ENCODE results near the gene NOD1. TPM values are rescaled to one million over a fixed set of nuclear protein-coding genes. Genes with fewer than 3 reads are reported as not detected.

The NOD1 gene
- total and polyA plus RNA-seq, 2 of the 13 experiments (the other 11 are each of a cell fraction or from before 2014, with no cell fraction given): 1.7 to 2.9 TPM

DNA sequence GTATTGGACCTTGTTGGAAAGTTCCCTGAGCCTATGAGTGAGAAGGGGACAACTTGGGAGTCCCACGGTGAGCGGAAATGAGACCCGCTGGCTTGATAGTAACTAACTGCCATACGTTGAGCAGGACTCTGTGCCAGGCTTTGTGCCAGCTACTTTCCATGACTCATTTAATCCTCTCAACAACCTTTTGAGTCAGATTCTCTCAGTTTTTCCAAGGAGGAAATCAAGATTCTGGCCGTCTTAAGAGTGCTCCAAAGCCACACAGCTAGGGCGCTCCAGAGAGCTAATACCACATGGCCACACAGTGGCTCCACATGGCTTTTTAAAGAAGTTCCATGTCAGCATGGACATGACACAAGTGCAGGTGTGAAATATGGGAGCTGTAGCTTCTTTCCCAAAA is 55.7 kb downstream of the NOD1 start:
- H3K79me2 ChIP-seq (ENCODE audit: insufficient read depth, low read length): no peaks in the 10 kb centered on the region
- FAIRE-seq (no peak), DNase-seq (ENCODE audit: low spot score) (no peak), ATAC-seq (no peak)
- no peaks in the 10 kb centered on the region for H3K36me3 ChIP-seq (replicated peaks in 1 of 2; ENCODE audit: control insufficient read depth in 1 of 2, insufficient read depth in 2 of 2, low read length in 2 of 2)
- no peaks in the 10 kb centered on the region for H4K20me1 ChIP-seq (ENCODE audit: insufficient read depth, low read length)
- H3K9ac ChIP-seq (ENCODE audit: insufficient read depth, low read depth, low read length): no peak overlapping the region
- H3K27me3 ChIP-seq (ENCODE audit: control insufficient read depth in 1 of 2, insufficient read depth in 2 of 2, low read length in 2 of 2): no peaks in the 10 kb centered on the region
- H3K4me2 ChIP-seq (ENCODE audit: low read depth, low read length): no peak overlapping the region
- ChIA-PET POLR2A (no interaction called here), CTCF (ENCODE audit: low intra/inter-chr PET ratio, low total read pairs) (no interaction called here)
- H3K4me3 ChIP-seq (replicated peaks in 1 of 3; ENCODE audit: insufficient read depth in 1 of 3, low read depth in 2 of 3, low read length in 3 of 3): no peak overlapping the region
- H3K4me1 ChIP-seq (ENCODE audit: insufficient read depth, low read length): no peaks in the 10 kb centered on the region
- TF ChIP-seq, protein P1, sequence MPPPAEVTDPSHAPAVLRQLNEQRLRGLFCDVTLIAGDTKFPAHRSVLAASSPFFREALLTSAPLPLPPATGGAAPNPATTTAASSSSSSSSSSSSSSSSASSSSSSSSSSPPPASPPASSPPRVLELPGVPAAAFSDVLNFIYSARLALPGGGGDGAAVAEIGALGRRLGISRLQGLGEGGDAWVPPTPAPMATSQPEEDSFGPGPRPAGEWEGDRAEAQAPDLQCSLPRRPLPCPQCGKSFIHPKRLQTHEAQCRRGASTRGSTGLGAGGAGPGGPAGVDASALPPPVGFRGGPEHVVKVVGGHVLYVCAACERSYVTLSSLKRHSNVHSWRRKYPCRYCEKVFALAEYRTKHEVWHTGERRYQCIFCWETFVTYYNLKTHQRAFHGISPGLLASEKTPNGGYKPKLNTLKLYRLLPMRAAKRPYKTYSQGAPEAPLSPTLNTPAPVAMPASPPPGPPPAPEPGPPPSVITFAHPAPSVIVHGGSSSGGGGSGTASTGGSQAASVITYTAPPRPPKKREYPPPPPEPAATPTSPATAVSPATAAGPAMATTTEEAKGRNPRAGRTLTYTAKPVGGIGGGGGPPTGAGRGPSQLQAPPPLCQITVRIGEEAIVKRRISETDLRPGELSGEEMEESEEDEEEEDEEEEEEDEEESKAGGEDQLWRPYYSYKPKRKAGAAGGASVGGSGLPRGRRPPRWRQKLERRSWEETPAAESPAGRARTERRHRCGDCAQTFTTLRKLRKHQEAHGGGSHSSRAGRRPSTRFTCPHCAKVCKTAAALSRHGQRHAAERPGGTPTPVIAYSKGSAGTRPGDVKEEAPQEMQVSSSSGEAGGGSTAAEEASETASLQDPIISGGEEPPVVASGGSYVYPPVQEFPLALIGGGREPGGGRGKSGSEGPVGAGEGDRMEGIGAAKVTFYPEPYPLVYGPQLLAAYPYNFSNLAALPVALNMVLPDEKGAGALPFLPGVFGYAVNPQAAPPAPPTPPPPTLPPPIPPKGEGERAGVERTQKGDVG (CRISPR knock-in tag; IDR thresholded peaks at IDR 0.05; ENCODE audit: borderline replicate concordance): no peak
- peak; percentile 95 for TF ChIP-seq MNT (IDR thresholded peaks at IDR 0.05)
- H3K27ac ChIP-seq (ENCODE audit: extremely low read length, insufficient read depth, low read length): no peak overlapping the region
- 100% methylated on average over 6 of the region's 6 CpGs for WGBS (ENCODE audit: low lambda C conversion rate)
- intact Hi-C loops (cut with micrococcal nuclease; ENCODE audit: unreplicated experiment): no loop called here
- in situ Hi-C loops (cut with HindIII; ENCODE audit: extremely low pct_ligation_motif_present, low pct_unique_long_range_greater_than_20kb): no loop called here
- no peaks in the 10 kb centered on the region for H3K9me3 ChIP-seq (ENCODE audit: low read length)
- no peak overlapping the region for H2AFZ ChIP-seq (ENCODE audit: low read length)
- no TSS peak for BruUV-seq (replicated peaks)

DNA sequence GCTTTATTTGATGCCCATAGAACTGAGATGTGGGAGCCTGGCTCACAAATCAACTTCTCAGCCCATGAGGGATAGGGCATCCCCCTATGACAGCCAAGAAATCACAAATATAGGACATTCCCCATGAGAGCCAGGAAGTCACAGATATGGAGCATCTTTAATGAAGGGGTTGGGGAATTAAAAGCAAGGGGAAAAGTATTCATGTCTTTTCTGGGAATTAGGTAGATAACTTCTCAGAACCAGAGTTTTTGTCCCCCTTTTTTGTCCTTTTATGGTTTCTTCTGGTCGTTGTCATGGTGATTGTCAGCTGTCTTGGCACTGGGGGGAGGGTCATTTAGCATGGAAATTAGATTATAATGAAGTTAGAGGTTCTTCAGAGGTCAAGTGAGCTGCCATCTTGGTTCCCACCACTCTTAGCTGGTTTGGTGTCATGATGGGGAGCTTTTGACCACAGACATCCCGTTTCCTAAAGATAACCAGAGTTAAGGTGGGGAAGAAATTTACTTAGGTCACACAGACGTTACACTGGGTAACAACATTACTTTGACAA is 56.9 kb downstream of the NOD1 start:
- BruUV-seq (replicated peaks): no TSS peak
- intact Hi-C loops (cut with micrococcal nuclease; ENCODE audit: unreplicated experiment): no loop called here
- TF ChIP-seq HOXA7 (CRISPR knock-in tag; IDR thresholded peaks at IDR 0.05): no peak
- TF ChIP-seq FOXO1 (CRISPR knock-in tag; IDR thresholded peaks at IDR 0.05): no peak
- TF ChIP-seq, protein P2, sequence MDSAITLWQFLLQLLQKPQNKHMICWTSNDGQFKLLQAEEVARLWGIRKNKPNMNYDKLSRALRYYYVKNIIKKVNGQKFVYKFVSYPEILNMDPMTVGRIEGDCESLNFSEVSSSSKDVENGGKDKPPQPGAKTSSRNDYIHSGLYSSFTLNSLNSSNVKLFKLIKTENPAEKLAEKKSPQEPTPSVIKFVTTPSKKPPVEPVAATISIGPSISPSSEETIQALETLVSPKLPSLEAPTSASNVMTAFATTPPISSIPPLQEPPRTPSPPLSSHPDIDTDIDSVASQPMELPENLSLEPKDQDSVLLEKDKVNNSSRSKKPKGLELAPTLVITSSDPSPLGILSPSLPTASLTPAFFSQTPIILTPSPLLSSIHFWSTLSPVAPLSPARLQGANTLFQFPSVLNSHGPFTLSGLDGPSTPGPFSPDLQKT (CRISPR knock-in tag; IDR thresholded peaks at IDR 0.05; ENCODE audit: borderline replicate concordance): no peak
- no peak for TF ChIP-seq PAX8 (CRISPR knock-in tag; IDR thresholded peaks at IDR 0.05; ENCODE audit: borderline replicate concordance)
- no peak for TF ChIP-seq ATRX (CRISPR knock-in tag; IDR thresholded peaks at IDR 0.05; ENCODE audit: borderline replicate concordance)
- no peak for TF ChIP-seq GTF3A (CRISPR knock-in tag; conservative IDR thresholded peaks at IDR 0.05)
- no peak for TF ChIP-seq ZSCAN25 (CRISPR knock-in tag; IDR thresholded peaks at IDR 0.05)
- no peak for TF ChIP-seq IKZF4 (CRISPR knock-in tag; IDR thresholded peaks at IDR 0.05; ENCODE audit: borderline replicate concordance, low read depth, not compliant biosample characterization)
- TF ChIP-seq ZNF160 (CRISPR knock-in tag; IDR thresholded peaks at IDR 0.05): no peak
- no peak for TF ChIP-seq ATM (IDR thresholded peaks at IDR 0.05; ENCODE audit: borderline replicate concordance)
- POLR2A ChIA-PET: no interaction called here
- CTCF ChIA-PET (ENCODE audit: low intra/inter-chr PET ratio, low total read pairs): no interaction called here
- H3K36me3 ChIP-seq (replicated peaks in 1 of 2; ENCODE audit: control insufficient read depth in 1 of 2, insufficient read depth in 2 of 2, low read length in 2 of 2): no peaks in the 10 kb centered on the region
- H3K9ac ChIP-seq (ENCODE audit: insufficient read depth, low read depth, low read length): no peak overlapping the region
- ATAC-seq (no peak), FAIRE-seq (no peak), DNase-seq (ENCODE audit: low spot score) (no peak)
- H3K4me1 ChIP-seq (ENCODE audit: insufficient read depth, low read length): no peaks in the 10 kb centered on the region
- no peaks in the 10 kb centered on the region for H3K9me3 ChIP-seq (ENCODE audit: low read length)
- no peaks in the 10 kb centered on the region for H4K20me1 ChIP-seq (ENCODE audit: insufficient read depth, low read length)
- H3K4me2 ChIP-seq (ENCODE audit: low read depth, low read length): no peak overlapping the region
- no peaks in the 10 kb centered on the region for H3K79me2 ChIP-seq (ENCODE audit: insufficient read depth, low read length)
- H3K27ac ChIP-seq (ENCODE audit: extremely low read length, insufficient read depth, low read length): no peak overlapping the region
- H2AFZ ChIP-seq (ENCODE audit: low read length): no peak overlapping the region
- 63% methylated on average over 3 of the region's 3 CpGs for WGBS (ENCODE audit: low lambda C conversion rate)
- H3K27me3 ChIP-seq (ENCODE audit: control insufficient read depth in 1 of 2, insufficient read depth in 2 of 2, low read length in 2 of 2): no peaks in the 10 kb centered on the region
- in situ Hi-C loops (cut with HindIII; ENCODE audit: extremely low pct_ligation_motif_present, low pct_unique_long_range_greater_than_20kb): no loop called here
- H3K4me3 ChIP-seq (replicated peaks in 1 of 3; ENCODE audit: insufficient read depth in 1 of 3, low read depth in 2 of 3, low read length in 3 of 3): no peak overlapping the region

All from HepG2 (cell line).